ENCODE measurements around the gene LETM1. TPM values are rescaled to one million over a fixed set of nuclear protein-coding genes. Genes with fewer than 3 reads are reported as not detected.

Gene LETM1
- total and polyA plus RNA-seq, 2 donors (not counting 1 experiment from before 2014, with no cell fraction given), result 28.5 to 45.1 TPM

- 89% methylated on average over 37 of the region's 37 CpGs for WGBS (ENCODE audit: insufficient coverage)
- no peaks in the 10 kb centered on the region for H3K79me2 ChIP-seq (ENCODE audit: control insufficient read depth, insufficient read depth, low read length)
- TF ChIP-seq EZH2 (IDR thresholded peaks at IDR 0.05; ENCODE audit: borderline replicate concordance, insufficient read depth, low read depth, low read length, poor library complexity, severe bottlenecking) (no peak), CTCF (IDR thresholded peaks at IDR 0.05) (no peak)
- no peaks in the 10 kb centered on the region for H3K36me3 ChIP-seq (replicated peaks in 1 of 2; ENCODE audit: control extremely low read depth in 1 of 2, control insufficient read depth in 1 of 2, extremely low read depth in 1 of 2, insufficient read depth in 2 of 2, low read length in 1 of 2)
- Mint-ChIP-seq H3K27ac (no peak overlapping the region), H3K4me3 (no peak overlapping the region), H3K27me3 (no peaks in the 10 kb centered on the region), H3K9me3 (ENCODE audit: insufficient read depth) (no peaks in the 10 kb centered on the region), H3K4me1 (no peaks in the 10 kb centered on the region)
- no peak overlapping the region for H3K4me2 ChIP-seq (replicated peaks; ENCODE audit: low read depth, low read length, poor library complexity, severe bottlenecking)
- H3K27me3 ChIP-seq (replicated peaks in 1 of 4; ENCODE audit: control extremely low read depth in 1 of 4, control insufficient read depth in 3 of 4, insufficient read depth in 4 of 4, low read length in 3 of 4), result peaks cover 0 to under 1% (median 0%) of the 10 kb centered on the region in 4 experiments
- no peak overlapping the region for H3K9ac ChIP-seq (ENCODE audit: low read length)
- DNase-seq, result no peak
- no peak for ATAC-seq (ENCODE audit: low read depth)
- peaks cover 3% of the 10 kb centered on the region for H4K20me1 ChIP-seq (ENCODE audit: control insufficient read depth, insufficient read depth, low read length, poor library complexity, severe bottlenecking)
- no peak overlapping the region for H3K4me3 ChIP-seq (ENCODE audit: control extremely low read depth in 1 of 5, extremely low read depth in 1 of 5, insufficient read depth in 1 of 5, low read depth in 2 of 5, low read length in 4 of 5)
- H3K27ac ChIP-seq (ENCODE audit: low read length in 2 of 2), result no peak overlapping the region
- H3K9me3 ChIP-seq (ENCODE audit: control extremely low read depth in 1 of 3, control insufficient read depth in 2 of 3, insufficient read depth in 1 of 3, low read length in 2 of 3), result no peaks in the 10 kb centered on the region
- intact Hi-C loops (cut with micrococcal nuclease), result no loop called here
- POLR2A ChIA-PET, result interaction anchor here (0.6 kb wide), 1 partner anchor 9 kb away, joined by 3 read pairs; no protein-coding TSS in a partner anchor
- CTCF ChIA-PET, result interaction anchor here (0.9 kb wide), 1 partner anchor 57 kb away, joined by 4 read pairs; no protein-coding TSS in a partner anchor
- H2AFZ ChIP-seq (ENCODE audit: insufficient read depth, low read depth, low read length, poor library complexity, severe bottlenecking), result no peak overlapping the region
- no peaks in the 10 kb centered on the region for H3K4me1 ChIP-seq (ENCODE audit: control insufficient read depth in 2 of 2, insufficient read depth in 2 of 2, low read length in 2 of 2)
Measured at GRCh38 chr4:1804638-1805492, 51.1 kb downstream of the LETM1 start.
